OCI-LY3 (cell line): ENCODE measurements around the gene PRKAR2A.
"Not testable (repeated sequence)": the region's sequence is repeated elsewhere in the genome, so short reads cannot be mapped to it uniquely, and the experiment has no call there.

Experiments used
- H2AFZ ChIP-seq: fragments of 200-600, 300-600 bp; shearing (Covaris generic); 2 replicates; pipeline ENCODE4 v1.6.0; 2014; ENCODE audit warnings: antibody characterized with exemption, low read depth, low read length
- H3K27ac ChIP-seq: fragments of 200-600, 300-600 bp; sonication (generic); 2 replicates; pipeline ENCODE4 v1.5.1; 2014; ENCODE audit warnings: mild to moderate bottlenecking, low read length, moderate library complexity, mixed read lengths
- H3K27me3 ChIP-seq: fragments of 200-600, 300-600 bp; sonication (generic); 2 replicates; pipeline ENCODE4 v1.6.1; 2014; ENCODE audit warnings: low read depth, low read length, mixed read lengths
- H3K36me3 ChIP-seq: fragments of 200-600, 300-600 bp; sonication (generic); replicated peaks from 2 replicates; pipeline ENCODE3; 2014; ENCODE audit warnings: low read depth, low read length, mixed read lengths
- H3K4me1 ChIP-seq: fragments of 300-600, 200-600 bp; sonication (generic); 2 replicates; pipeline ENCODE4 v1.6.1; 2014; ENCODE audit warnings: low read length, mixed read lengths
- H3K4me2 ChIP-seq: fragments of 200-600, 300-600 bp; sonication (generic); 2 replicates; pipeline ENCODE4 v1.6.1; 2014; ENCODE audit warnings: low read length, mixed read lengths
- H3K4me3 ChIP-seq: fragments of 300-600, 200-600 bp; sonication (generic); 2 replicates; pipeline ENCODE4 v1.5.1; 2014; ENCODE audit warnings: antibody characterized with exemption, mild to moderate bottlenecking, low read length, moderate library complexity
- H3K79me2 ChIP-seq: fragments of 300-600, 200-600 bp; shearing (Covaris generic); 2 replicates; pipeline ENCODE4 v1.6.1; 2014; ENCODE audit warnings: mild to moderate bottlenecking, low read length, mixed read lengths
- H3K9ac ChIP-seq: fragments of 300-600, 200-600 bp; shearing (Covaris generic); 2 replicates; pipeline ENCODE4 v1.6.0; 2014; ENCODE audit warnings: mild to moderate bottlenecking, low read length, moderate library complexity
- H3K9me3 ChIP-seq: fragments of 200-600, 300-600 bp; shearing (Covaris generic); 2 replicates; pipeline ENCODE4 v1.6.1; 2014; ENCODE audit warnings: low read length, mixed read lengths; ENCODE audit not compliant: insufficient read depth
- H4K20me1 ChIP-seq: fragments of 200-600, 300-600 bp; sonication (generic); 2 replicates; pipeline ENCODE4 v1.6.1; 2016; ENCODE audit warnings: low read length, mixed read lengths; ENCODE audit not compliant: insufficient read depth
- EZH2phosphoT487 ChIP-seq: fragments of 200-600 bp; shearing (Covaris generic); IDR thresholded peaks from 2 replicates; pipeline ENCODE4 v1.6.1; 2018; ENCODE audit warnings: antibody characterized with exemption, mixed run types, low read depth
- TF ChIP-seq, protein P1 (sequence below): fragments of 200-600, 300-600 bp; sonication (generic); IDR thresholded peaks from 2 replicates; pipeline ENCODE4 v1.5.1; 2014; ENCODE audit warnings: antibody characterized with exemption, low read length, low read depth

PRKAR2A gene

DNA sequence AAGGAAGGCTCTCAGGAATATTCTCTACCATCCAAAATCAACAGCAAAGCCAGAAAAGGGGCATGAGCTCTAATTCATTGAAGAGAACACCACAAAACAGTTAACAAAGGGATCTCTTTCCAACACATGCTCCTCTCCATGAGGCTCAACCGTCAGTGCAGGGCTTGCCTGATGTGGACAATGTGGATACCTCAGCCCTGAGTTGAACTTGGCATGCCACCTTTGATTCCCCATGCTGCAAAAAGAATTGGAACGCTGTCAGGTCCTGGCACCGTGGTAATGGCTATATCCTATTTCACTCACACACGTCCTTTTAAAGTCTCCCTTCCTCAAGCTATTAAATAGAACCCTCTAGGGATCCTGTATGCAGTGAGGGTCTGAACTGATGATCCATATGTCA is 100.0 kb downstream of the PRKAR2A start:
- no peak overlapping the region for H3K4me3 ChIP-seq
- no peak overlapping the region for H3K27ac ChIP-seq
- H3K9ac ChIP-seq: no peak overlapping the region
- no peaks in the 10 kb centered on the region for H3K27me3 ChIP-seq
- H3K4me2 ChIP-seq: no peak overlapping the region
- H2AFZ ChIP-seq: no peak overlapping the region
- no peaks in the 10 kb centered on the region for H4K20me1 ChIP-seq
- TF ChIP-seq, protein P1, sequence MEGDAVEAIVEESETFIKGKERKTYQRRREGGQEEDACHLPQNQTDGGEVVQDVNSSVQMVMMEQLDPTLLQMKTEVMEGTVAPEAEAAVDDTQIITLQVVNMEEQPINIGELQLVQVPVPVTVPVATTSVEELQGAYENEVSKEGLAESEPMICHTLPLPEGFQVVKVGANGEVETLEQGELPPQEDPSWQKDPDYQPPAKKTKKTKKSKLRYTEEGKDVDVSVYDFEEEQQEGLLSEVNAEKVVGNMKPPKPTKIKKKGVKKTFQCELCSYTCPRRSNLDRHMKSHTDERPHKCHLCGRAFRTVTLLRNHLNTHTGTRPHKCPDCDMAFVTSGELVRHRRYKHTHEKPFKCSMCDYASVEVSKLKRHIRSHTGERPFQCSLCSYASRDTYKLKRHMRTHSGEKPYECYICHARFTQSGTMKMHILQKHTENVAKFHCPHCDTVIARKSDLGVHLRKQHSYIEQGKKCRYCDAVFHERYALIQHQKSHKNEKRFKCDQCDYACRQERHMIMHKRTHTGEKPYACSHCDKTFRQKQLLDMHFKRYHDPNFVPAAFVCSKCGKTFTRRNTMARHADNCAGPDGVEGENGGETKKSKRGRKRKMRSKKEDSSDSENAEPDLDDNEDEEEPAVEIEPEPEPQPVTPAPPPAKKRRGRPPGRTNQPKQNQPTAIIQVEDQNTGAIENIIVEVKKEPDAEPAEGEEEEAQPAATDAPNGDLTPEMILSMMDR: no peak
- no peak for TF ChIP-seq EZH2phosphoT487
- H3K4me1 ChIP-seq: no peaks in the 10 kb centered on the region
- peaks cover 18% of the 10 kb centered on the region for H3K36me3 ChIP-seq
- no peaks in the 10 kb centered on the region for H3K9me3 ChIP-seq
- no peaks in the 10 kb centered on the region for H3K79me2 ChIP-seq

DNA sequence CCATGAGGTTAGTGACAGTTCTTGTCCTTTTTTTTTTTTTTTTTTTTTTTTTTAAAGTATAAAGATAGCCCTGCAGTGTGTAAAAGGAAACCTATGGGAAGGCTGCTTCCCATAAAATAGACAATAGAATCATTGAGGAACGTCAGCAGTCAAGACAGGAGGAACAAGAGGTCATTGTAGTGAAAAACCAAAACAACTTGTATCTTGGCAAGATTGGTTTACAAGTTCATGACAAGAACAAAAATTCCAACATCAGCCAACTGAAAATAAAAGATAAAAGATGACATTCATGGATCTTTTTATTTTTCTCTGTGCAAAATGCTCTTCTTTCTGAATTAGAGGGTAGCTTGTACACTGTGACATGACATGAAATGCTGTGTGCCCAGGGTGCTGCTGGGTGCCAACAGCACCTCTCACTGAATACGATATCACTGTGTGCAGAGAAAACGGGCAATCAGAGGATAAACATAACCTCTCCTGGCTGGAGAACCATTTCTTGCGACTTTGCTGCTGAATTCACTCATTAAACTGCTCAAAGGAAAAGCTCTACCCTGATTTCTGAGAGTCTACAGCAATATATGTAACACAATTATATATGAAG is 100.6 kb downstream of the PRKAR2A start:
- TF ChIP-seq, protein P1: no peak
- no peak for TF ChIP-seq EZH2phosphoT487
- Histone ChIP-seq H3K4me3 (no peak overlapping the region), H3K4me2 (no peak overlapping the region), H3K79me2 (no peaks in the 10 kb centered on the region), H3K27me3 (no peaks in the 10 kb centered on the region), H3K9me3 (no peaks in the 10 kb centered on the region), H2AFZ (no peak overlapping the region), H3K36me3 (peaks cover 18% of the 10 kb centered on the region), H3K9ac (no peak overlapping the region), H3K4me1 (no peaks in the 10 kb centered on the region), H4K20me1 (no peaks in the 10 kb centered on the region), H3K27ac (no peak overlapping the region)

DNA sequence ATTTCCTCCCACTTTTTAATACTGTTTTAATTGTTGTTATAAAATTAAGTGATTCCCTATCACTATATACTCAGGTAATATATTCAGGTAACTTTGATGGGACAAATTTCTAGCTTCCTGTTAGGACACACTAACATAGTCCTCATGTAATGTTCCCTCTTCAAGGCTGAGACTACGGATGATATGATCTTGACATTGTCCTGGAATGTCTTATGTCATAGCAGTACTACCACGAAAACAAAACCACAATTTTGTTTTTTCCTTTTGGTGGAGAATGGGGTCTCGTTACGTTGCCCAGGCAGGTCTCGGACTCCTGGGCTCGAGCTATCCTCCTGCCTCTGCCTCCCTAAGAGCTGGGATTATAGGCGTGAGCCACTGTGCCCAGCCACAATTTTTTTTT is 103.9 kb downstream of the PRKAR2A start:
- no peak for TF ChIP-seq EZH2phosphoT487
- TF ChIP-seq, protein P1: no peak
- H2AFZ ChIP-seq: no peak overlapping the region
- H4K20me1 ChIP-seq: no peaks in the 10 kb centered on the region
- no peak overlapping the region for H3K27ac ChIP-seq
- no peaks in the 10 kb centered on the region for H3K9me3 ChIP-seq
- no peak overlapping the region for H3K9ac ChIP-seq
- peaks cover 9% of the 10 kb centered on the region for H3K36me3 ChIP-seq
- H3K27me3 ChIP-seq: no peaks in the 10 kb centered on the region
- no peak overlapping the region for H3K4me3 ChIP-seq
- no peaks in the 10 kb centered on the region for H3K79me2 ChIP-seq
- no peak overlapping the region for H3K4me2 ChIP-seq
- H3K4me1 ChIP-seq: no peaks in the 10 kb centered on the region

DNA sequence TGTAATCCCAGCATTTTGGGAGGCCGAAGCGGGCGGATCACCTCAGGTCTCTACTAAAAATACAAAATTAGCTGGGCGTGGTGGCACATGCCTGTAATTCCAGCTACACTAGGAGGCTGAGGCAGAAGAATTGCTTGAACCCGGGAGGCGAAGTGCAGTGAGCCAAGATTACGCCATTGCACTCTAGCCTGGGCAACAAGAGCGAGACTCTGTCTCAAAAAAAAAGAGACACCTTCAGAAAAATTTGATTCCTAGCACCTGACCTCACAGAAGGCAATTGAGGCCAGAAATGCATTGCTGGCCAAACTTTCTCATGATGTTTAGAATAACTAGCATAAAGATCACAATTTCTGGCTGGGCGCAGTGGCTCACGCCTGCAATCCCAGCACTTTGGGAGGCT is 106.4 kb downstream of the PRKAR2A start:
- not testable (repeated sequence) for H3K4me1 ChIP-seq, H3K4me2 ChIP-seq, H3K4me3 ChIP-seq, H2AFZ ChIP-seq, H3K27ac ChIP-seq, H3K27me3 ChIP-seq, H4K20me1 ChIP-seq, H3K36me3 ChIP-seq, H3K9me3 ChIP-seq, H3K9ac ChIP-seq, H3K79me2 ChIP-seq
